ENCODE data around the gene EIF2B2. TPM values are rescaled to one million over a fixed set of nuclear protein-coding genes. Genes with fewer than 3 reads are reported as not detected.

Gene EIF2B2
- total RNA-seq, 1 experiment from 2014 or later: 48.3 TPM

DNA sequence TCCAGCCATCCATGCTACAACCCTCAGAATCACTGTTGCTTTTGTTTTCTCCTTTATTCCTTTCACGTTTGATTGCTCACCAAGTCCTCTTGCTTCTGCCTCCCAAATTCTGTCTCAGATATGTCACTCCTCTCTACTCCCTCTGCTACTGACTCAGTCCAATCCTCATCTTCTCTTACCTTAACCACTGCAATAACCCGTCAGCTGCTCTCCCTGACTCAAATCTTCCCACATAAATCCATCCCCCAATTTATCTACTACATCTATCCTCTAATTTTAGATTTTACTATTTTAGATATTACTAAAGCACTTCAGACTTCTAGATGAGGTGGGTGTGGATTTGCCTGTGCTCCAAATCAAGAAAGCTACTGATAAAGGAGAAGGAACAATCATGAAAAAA is 23.2 kb downstream of the EIF2B2 start:
- Histone ChIP-seq H4K20me1 (ENCODE audit: control insufficient read depth, insufficient read depth, insufficient read length) (no peaks in the 10 kb centered on the region), H2AK5ac (ENCODE audit: insufficient read length, low read length) (no peak overlapping the region), H2AFZ (ENCODE audit: low read length) (no peak overlapping the region), H2BK15ac (ENCODE audit: low read depth, low read length) (no peak overlapping the region), H3K9me3 (ENCODE audit: control insufficient read depth, low read depth, low read length) (no peaks in the 10 kb centered on the region), H3K9ac (ENCODE audit: extremely low read depth, insufficient read length, low read length) (no peak overlapping the region), H3K4ac (ENCODE audit: low read depth, low read length) (no peak overlapping the region), H2BK5ac (ENCODE audit: insufficient read length, low read length) (no peak overlapping the region), H3K56ac (ENCODE audit: insufficient read length, low read depth, low read length) (no peak overlapping the region), H4K91ac (ENCODE audit: insufficient read length, low read depth, low read length) (no peak overlapping the region), H2BK120ac (ENCODE audit: low read depth, low read length, poor library complexity, severe bottlenecking) (no peak overlapping the region), H3K23ac (ENCODE audit: insufficient read length, low read depth, low read length) (no peak overlapping the region), H3K18ac (ENCODE audit: insufficient read length, low read depth, low read length) (no peak overlapping the region), H3K23me2 (ENCODE audit: insufficient read length, low read depth, low read length, poor library complexity, severe bottlenecking) (no peaks in the 10 kb centered on the region), H3K4me1 (ENCODE audit: insufficient read depth, low read length) (no peaks in the 10 kb centered on the region), H3K27me3 (ENCODE audit: insufficient read depth, low read length) (no peaks in the 10 kb centered on the region), H3K4me2 (ENCODE audit: insufficient read depth, insufficient read length, low read length) (no peak overlapping the region), H2BK20ac (ENCODE audit: low read depth, low read length, poor library complexity, severe bottlenecking) (no peak overlapping the region), H3T11ph (ENCODE audit: low read length) (no peak overlapping the region), H4K8ac (replicated peaks; ENCODE audit: insufficient read length, low read depth, low read length) (no peak overlapping the region), H3K14ac (ENCODE audit: insufficient read depth, low read length) (no peak overlapping the region), H3K27ac (ENCODE audit: insufficient read length, low read depth, low read length) (no peak overlapping the region), H2BK12ac (ENCODE audit: insufficient read length, low read depth, low read length) (no peak overlapping the region), H3K79me2 (ENCODE audit: insufficient read depth, low read length) (no peaks in the 10 kb centered on the region), H3K79me1 (ENCODE audit: insufficient read depth, low read depth, low read length, poor library complexity, severe bottlenecking) (no peaks in the 10 kb centered on the region), H4K5ac (ENCODE audit: insufficient read length, low read depth, low read length) (no peak overlapping the region)
- Mint-ChIP-seq H3K27ac (no peak overlapping the region), H3K27me3 (ENCODE audit: low read depth) (no peaks in the 10 kb centered on the region), H3K4me3 (no peak overlapping the region), H3K4me1 (no peaks in the 10 kb centered on the region), H3K9me3 (no peaks in the 10 kb centered on the region), H3K36me3 (ENCODE audit: insufficient read depth in 1 of 3, low read depth in 3 of 3) (peaks cover 0 to 38% (median 22%) of the 10 kb centered on the region in 3 experiments; a peak in 5 of 7 replicates)
- 100% methylated on average over 1 of the region's 2 CpGs for WGBS (ENCODE audit: extremely low coverage, insufficient read length, low lambda C conversion rate)
- TF ChIP-seq, protein P1, sequence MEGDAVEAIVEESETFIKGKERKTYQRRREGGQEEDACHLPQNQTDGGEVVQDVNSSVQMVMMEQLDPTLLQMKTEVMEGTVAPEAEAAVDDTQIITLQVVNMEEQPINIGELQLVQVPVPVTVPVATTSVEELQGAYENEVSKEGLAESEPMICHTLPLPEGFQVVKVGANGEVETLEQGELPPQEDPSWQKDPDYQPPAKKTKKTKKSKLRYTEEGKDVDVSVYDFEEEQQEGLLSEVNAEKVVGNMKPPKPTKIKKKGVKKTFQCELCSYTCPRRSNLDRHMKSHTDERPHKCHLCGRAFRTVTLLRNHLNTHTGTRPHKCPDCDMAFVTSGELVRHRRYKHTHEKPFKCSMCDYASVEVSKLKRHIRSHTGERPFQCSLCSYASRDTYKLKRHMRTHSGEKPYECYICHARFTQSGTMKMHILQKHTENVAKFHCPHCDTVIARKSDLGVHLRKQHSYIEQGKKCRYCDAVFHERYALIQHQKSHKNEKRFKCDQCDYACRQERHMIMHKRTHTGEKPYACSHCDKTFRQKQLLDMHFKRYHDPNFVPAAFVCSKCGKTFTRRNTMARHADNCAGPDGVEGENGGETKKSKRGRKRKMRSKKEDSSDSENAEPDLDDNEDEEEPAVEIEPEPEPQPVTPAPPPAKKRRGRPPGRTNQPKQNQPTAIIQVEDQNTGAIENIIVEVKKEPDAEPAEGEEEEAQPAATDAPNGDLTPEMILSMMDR (conservative IDR thresholded peaks at IDR 0.05): no peak
- DNase-seq: no peak

Data from H9 (cell line).